Kidney (tissue), 14 donors: ENCODE data around the gene CHST3. TPM values are rescaled to one million over a fixed set of nuclear protein-coding genes. Genes with fewer than 3 reads are reported as not detected.
"Not testable (repeated sequence)": the region's sequence is repeated elsewhere in the genome, so short reads cannot be mapped to it uniquely, and the experiment has no call there.

Source experiments
- DNase-seq, 5 donors: peaks; one replicate each; pipeline ENCODE4 v3.0.0-alpha.2; 2013 to 2020
- FAIRE-seq: peaks from 2 replicates; lab custom pipeline; 2012; peaks lifted over from hg19 to GRCh38; lab: Jason Lieb, UNC
- H3K27ac ChIP-seq, 2 donors: one replicate each; pipeline ENCODE4 v1.7.0; 2013; ENCODE audit warnings: low read depth in 2 of 2, low read length in 2 of 2, inconsistent platforms in 1 of 2
- H3K27me3 ChIP-seq: one replicate; pipeline ENCODE4 v1.7.1; 2013; ENCODE audit warnings: low read length, inconsistent platforms; ENCODE audit not compliant: control insufficient read depth, insufficient read depth
- H3K36me3 ChIP-seq, 3 donors: one replicate each; pipeline versions ENCODE4 v1.7.0 to v1.7.1; 2013; ENCODE audit warnings: low read length in 3 of 3, control low read depth in 1 of 3, inconsistent platforms in 1 of 3; ENCODE audit not compliant: insufficient read depth in 3 of 3, control insufficient read depth in 2 of 3
- H3K4me1 ChIP-seq, 3 donors: one replicate each; pipeline versions ENCODE4 v1.7.0 to v1.7.1; 2013; ENCODE audit warnings: low read length in 3 of 3, inconsistent platforms in 1 of 3, low read depth in 1 of 3; ENCODE audit not compliant: control insufficient read depth in 2 of 3, insufficient read depth in 2 of 3
- H3K4me3 ChIP-seq, 3 donors: one replicate each; pipeline versions ENCODE4 v1.7.0 to v1.8.1; 2013; ENCODE audit warnings: low read length in 3 of 3, control low read depth in 1 of 3, inconsistent platforms in 1 of 3
- H3K9ac ChIP-seq, 3 donors: one replicate each; pipeline versions ENCODE4 v1.7.0 to v1.7.1; 2013; ENCODE audit warnings: low read length in 3 of 3, control low read depth in 1 of 3, inconsistent platforms in 1 of 3
- H3K9me3 ChIP-seq, 3 donors: one replicate each; pipeline versions ENCODE4 v1.7.0 to v1.7.1; 2013; ENCODE audit warnings: low read length in 3 of 3, control low read depth in 1 of 3, inconsistent platforms in 1 of 3; ENCODE audit not compliant: control insufficient read depth in 2 of 3, insufficient read depth in 1 of 3
- CTCF ChIP-seq: IDR thresholded peaks from 3 replicates; pipeline ENCODE4 v1.5.1; 2012; ENCODE audit warnings: mild to moderate bottlenecking, moderate library complexity, borderline replicate concordance; ENCODE audit not compliant: insufficient read depth; ENCODE audit errors: extremely low read depth
- intact Hi-C: fragments of 100-400 bp; cut with DNase I; formaldehyde crosslinking; loops from one replicate; pipeline ENCODE4 v1.11.1; 2022
- polyA plus RNA-seq: library from polyadenylated mRNA; stranded (reverse); fragments of 350-450 nt; fragmentation: Illumina TruSeq; extraction: RNeasy Lipid Tissue Mini Kit (QIAGEN cat#74804); gene quantifications from one replicate; pipeline ENCODE4 v1.2.3, GENCODE V29; 2014; ENCODE audit warnings: low read depth, low replicate concordance; ENCODE audit not compliant: insufficient read depth
- total RNA-seq: library from RNA; stranded (reverse); fragmentation: NEBNext Ultra II Directional; extraction: Animal tissue kit (Norgen Biotek cat#: 25700); gene quantifications from one replicate; pipeline ENCODE4 v1.2.1, GENCODE V29; 2021
- donor health status: control.
- donor health status: control.
- donor health status: control.
- donor health status: control.
- donor health status: control.
- donor health status: DM: yes; HTN: yes; CAD: no.
- donor health status: Normal renal cell carcinoma (clear cell type).

Gene CHST3
- total and polyA plus RNA-seq, 2 donors from 2014 or later = 9.1 to 31.5 TPM

GRCh38 chr10:71974489-71975021 is 10.4 kb downstream of the CHST3 start:
- Histone ChIP-seq H3K27ac (peak overlapping the region in 1 of 2 donors; percentile 67), H3K4me3 (no peak overlapping the region), H3K4me1 (peaks cover under 1 to 63% (median 36%) of the 10 kb centered on the region in 3 donors), H3K9ac (no peak overlapping the region), H3K27me3 (no peaks in the 10 kb centered on the region), H3K9me3 (no peaks in the 10 kb centered on the region), H3K36me3 (no peaks in the 10 kb centered on the region)
- TF ChIP-seq CTCF = no peak
- intact Hi-C loops = no loop called here
- FAIRE-seq (no peak), DNase-seq (no peak)

DNA sequence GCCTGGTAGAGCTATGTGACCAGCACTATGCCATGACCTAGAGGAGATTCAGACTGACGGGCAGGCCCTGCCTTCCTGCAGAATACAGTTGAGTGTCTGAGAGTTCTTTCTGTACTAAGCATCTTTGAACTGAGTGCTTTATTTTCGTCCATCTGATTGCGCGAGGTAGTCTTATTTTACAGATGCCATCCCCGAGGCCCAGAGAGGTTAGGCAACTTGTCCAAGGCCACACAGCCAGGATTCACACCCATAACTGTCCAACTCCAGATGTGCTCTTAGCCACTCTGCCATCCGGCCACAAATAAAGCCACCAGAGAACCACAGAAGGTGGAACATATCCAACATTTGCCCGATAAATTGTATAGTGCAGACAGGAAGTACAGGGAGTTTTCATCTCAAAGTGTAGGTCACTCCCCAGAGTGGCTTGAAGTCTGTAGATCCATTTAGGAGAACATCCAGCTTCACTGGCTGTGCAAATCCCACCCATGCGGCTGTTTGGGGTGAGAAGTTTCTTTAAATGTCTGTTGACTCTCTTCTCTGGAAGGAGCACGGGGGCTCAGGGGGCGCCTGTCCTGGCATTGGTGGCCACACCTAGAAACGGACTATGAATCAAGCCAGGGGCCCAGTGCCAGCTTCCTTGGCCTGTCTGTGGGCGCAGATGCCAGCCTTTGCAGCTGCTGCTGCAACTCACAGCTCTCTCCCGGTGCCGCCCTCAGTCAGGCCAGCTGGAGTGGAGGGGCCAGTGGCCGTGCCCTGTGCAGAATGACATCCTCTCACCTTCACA is 11.1 kb downstream of the CHST3 start:
- Histone ChIP-seq H3K4me3 (no peak overlapping the region), H3K4me1 (peaks cover 5 to 66% (median 40%) of the 10 kb centered on the region in 3 donors), H3K9me3 (no peaks in the 10 kb centered on the region), H3K27me3 (no peaks in the 10 kb centered on the region), H3K27ac (peak overlapping the region; percentile 33 to 67), H3K36me3 (no peaks in the 10 kb centered on the region), H3K9ac (peak overlapping the region in 1 of 3 donors; percentile 46)
- no peak for TF ChIP-seq CTCF
- FAIRE-seq (no peak), DNase-seq (no peak)
- intact Hi-C loops = no loop called here

- Histone ChIP-seq H3K27ac (peak overlapping the region; percentile 33 to 67), H3K27me3 (no peaks in the 10 kb centered on the region), H3K9me3 (no peaks in the 10 kb centered on the region), H3K4me1 (peaks cover 7 to 67% (median 40%) of the 10 kb centered on the region in 3 donors), H3K4me3 (no peak overlapping the region), H3K9ac (peak overlapping the region in 1 of 3 donors; percentile 46), H3K36me3 (no peaks in the 10 kb centered on the region)
- intact Hi-C loops = no loop called here
- no peak for TF ChIP-seq CTCF
- FAIRE-seq = no peak
- no peak for DNase-seq
These were observed 11.9 kb downstream of the CHST3 start for GRCh38 chr10:71975871-71976725.

DNA sequence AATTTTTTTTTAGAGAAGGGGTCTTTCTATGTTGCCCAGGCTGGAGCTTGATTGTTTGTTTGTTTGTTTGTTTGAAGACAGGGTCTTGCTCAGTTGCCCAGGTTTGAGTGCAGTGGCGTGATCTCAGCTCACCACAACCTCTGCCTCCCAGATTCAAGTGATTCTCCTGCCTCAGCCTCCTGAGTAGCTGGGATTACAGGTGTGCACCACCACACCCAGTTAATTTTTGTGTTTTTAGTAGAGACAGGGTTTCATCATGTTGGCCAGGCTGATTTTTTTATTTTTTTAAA is 13.4 kb downstream of the CHST3 start:
- FAIRE-seq, H3K27me3 ChIP-seq, DNase-seq, H3K27ac ChIP-seq, H3K36me3 ChIP-seq, H3K9me3 ChIP-seq, H3K9ac ChIP-seq, intact Hi-C loops, H3K4me3 ChIP-seq: not testable (repeated sequence)
- peaks cover 7 to 59% (median 36%) of the 10 kb centered on the region in 3 donors for H3K4me1 ChIP-seq
